Limb (tissue), 2 donors: ENCODE measurements around the gene DRD3.

ENCODE experiments used
- DNase-seq, 2 donors: peaks; one replicate each; pipeline ENCODE4 v3.0.0-alpha.2; 2016; ENCODE audit errors: extremely low spot score in 2 of 2

The DRD3 gene

GRCh38 chr3:114178770-114179368 lies at the start of gene DRD3:
Gene DRD3, minus strand, starts transcription at chr3:114179052. Its CDS starts 7,060 bp downstream, at chr3:114171992.
- DNase-seq: peak; percentile 52 to 57

- no peak for DNase-seq
These were observed 48.2 kb upstream of the DRD3 start for GRCh38 chr3:114227076-114227475.

- no peak for DNase-seq
These were observed 47.5 kb upstream of the DRD3 start for GRCh38 chr3:114226313-114226712.

DNA sequence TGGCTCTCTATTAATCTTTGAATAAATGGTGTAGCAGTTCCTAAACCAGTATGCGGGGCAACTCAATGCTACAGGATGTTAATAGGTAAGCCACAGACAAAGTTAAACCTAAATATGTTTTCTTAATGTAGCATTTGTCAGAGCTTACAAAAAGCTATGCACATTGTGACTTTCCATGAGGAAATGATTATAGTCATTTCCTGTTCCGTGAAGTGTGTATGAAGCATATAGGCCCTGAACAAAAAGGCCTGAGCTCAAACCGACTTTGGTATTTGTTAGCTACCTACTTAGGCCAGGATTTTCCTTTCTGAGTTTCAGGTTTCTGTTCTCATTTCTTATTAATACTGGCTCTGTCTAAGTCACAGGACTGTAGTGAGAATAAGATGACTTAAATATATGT lies 44.3 kb upstream of the DRD3 start:
- peak in 1 of 2 donors; percentile 10 for DNase-seq

GRCh38 chr3:114221881-114222264 lies 43.0 kb upstream of the DRD3 start:
- no peak for DNase-seq

DNA sequence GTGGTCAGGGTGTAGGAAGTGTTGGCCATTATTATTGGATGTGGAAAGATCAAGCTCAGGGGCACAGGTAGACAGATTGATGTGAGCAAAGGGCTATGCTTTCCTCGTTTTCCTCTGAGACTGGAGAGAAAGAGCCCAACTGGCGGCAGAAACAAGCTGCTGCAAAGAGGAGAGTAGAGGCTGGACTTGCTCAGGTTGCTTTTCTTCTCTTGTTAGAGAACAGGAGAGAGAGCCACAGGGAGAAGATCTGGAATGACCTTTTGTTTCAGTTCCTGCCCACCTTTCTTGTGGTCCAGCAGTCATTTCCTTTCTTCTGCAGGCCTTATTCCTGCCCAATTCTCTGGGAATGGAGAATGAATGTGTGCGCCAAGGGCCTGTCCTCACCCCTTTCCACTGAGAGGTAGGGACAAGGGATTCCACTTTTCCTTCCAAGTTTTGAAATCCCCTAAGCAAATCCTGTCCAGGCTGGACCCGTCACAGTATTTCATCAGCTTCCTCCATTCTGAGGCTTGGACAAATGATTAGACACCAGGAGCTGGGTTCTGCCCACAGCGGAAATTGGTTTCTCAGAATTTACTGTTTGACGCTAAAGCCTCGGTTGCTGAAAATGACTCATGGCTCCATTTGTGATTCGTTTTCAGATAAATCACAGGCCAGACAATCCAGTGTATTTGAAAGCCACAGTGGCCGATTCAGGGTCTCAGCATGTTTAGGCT lies 42.5 kb upstream of the DRD3 start:
- no peak for DNase-seq

DNA sequence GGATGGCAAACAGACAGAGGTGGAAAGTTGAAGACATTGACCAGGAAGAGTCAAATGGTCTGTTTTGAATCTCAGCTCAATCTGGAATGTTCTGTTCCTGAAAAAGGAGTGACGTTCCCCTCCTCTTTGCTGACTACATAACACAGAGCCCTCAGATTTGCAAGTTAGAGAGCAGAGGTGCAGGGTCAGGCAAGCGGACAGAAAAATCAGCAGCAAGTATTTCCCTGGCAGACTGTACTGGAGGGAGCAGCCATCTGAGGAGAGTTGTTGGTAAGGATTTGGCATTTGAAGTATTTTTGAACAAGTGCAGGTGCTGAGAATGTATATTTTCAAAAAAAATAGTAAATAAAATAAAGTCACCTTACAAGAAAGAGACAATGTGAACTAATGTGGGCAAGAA lies 40.9 kb upstream of the DRD3 start:
- no peak for DNase-seq

- DNase-seq: no peak
These were observed 39.8 kb upstream of the DRD3 start for GRCh38 chr3:114218578-114219185.

- no peak for DNase-seq
These were observed 39.2 kb upstream of the DRD3 start for GRCh38 chr3:114218006-114218405.

DNA sequence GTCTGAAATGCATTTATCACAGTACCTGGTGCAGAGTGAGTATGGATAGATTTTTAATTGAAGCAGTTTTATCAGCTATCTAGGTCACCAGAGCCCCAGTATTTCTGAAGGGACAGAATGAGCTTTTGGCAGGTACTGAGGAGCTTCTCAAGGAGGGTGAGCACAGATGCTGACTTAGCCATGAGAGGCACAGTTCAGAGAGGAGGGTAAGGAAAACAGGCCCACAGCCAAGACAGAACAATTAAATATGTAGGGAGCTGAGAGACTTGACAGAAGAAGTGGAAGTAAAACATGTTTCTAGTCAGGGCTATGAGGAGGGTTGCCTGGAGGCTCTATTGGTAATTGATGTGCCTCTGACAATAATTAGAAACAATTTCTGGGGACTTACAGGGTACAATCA lies 38.4 kb upstream of the DRD3 start:
- DNase-seq: no peak

DNA sequence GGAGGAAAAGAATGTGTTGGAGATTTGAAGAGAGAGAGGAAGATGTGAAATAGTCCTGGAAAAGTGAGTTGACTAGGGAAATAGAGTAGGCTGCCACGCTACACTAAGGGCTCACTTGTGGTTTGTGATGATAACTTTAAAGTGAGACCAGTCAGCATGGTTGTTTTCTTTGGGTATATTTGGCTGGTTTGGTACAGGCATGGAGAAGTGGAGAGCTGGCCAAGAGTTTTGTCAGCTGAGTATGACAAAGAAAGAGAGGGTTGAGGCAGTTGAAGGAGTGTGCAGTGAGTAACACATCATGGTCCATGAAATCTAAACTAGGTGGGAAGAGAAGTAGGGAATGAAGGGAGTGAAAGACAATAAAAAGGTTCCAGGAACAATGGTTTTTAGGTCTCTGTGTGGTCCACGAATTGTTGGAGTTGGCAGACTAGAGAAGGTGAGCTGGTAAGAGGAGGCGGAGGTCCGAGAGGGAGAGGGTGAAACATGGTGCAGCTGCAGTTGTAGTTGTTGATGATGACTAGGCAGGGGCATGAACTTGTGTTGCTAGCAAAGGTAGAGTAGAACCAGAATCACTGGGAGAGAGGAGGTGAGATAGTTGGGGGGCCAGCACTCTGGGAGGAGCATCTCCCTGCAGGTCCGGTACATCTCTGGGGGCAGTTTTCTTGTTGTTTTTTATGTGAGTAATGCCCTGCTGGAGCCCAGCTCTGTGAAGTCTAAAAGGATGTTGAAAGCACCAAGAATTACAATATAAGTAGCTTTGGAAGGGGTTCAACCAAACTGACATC lies 37.5 kb upstream of the DRD3 start:
- no peak for DNase-seq

- no peak for DNase-seq
These were observed 35.9 kb upstream of the DRD3 start for GRCh38 chr3:114214542-114215341.

- DNase-seq: peak in 1 of 2 donors; percentile 13
These were observed 35.0 kb upstream of the DRD3 start for GRCh38 chr3:114213627-114214541.

DNA sequence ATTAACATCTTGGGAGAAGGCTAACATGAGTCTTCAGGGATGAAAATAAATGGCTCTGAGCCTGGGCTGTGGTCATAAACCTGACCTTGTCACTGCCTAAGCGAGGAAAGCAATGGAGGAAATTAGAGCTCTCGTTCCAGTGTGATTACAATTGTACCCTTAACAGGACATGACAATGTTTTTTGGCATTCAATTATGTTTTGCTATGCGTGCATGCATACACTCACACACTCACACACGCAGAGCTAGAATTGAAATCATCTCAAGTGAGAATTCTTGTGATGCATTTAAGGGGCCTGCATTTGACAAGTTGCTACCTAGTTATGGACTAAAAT lies 34.4 kb upstream of the DRD3 start:
- DNase-seq: no peak

- DNase-seq: no peak
These were observed 33.8 kb upstream of the DRD3 start for GRCh38 chr3:114212646-114213045.

DNA sequence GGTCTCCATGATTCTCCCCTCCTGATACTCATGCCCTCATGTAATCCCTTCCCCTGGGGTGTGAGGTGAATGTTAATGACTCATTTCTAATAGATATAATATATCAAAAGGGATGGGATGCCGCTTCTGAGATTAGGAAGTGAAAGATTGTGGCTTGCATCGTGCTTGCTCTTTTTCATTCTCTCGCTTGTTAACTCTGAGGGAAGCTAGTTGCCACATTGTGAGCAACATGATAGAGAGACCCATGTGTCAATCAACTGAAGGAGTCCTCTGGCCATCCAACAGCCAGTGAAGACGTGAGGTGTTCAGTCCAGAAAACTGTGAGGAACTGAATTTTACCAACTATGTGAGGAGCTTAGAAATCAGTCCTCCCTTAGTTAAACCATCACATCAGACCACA lies 28.9 kb upstream of the DRD3 start:
- DNase-seq: no peak

DNA sequence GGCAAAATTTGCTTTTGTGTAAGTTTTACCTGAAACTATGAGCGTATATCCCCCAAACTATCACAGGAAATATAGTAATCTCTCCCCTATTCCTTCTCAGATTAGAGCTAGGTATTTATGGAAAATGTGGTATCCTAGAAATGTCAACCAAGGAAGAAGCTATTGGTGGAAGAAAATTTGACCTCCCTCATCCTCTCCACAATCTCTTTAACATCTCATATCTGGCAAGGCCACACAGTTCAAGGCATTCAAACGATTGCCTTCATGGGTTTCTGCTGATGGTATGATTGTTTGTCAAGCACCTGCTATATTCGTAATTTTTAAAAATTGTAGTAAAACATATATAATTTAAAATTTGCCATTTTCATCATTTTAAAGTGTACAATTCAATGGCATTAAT lies 27.5 kb upstream of the DRD3 start:
- no peak for DNase-seq

- DNase-seq: no peak
These were observed 26.7 kb upstream of the DRD3 start for GRCh38 chr3:114205541-114205940.

DNA sequence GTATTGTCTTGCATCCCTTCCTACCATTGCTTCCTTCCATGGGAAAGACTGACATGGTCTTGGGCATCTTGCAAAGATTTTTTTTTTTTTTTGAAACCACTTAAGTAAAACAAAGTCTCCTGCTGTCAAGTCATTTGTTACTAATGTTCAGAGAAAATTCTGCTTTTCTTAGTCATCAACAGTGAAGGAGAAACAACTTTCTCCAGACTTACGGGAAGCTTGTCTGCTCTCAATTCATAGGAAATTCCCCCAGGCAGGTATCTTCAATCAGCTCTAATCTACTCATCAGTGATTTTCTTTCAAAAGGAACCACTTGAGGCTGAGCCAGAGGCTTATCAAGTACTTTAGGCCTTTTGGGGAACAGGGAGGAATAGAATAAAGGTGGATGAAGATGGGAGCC lies 15.9 kb upstream of the DRD3 start:
- DNase-seq: no peak

GRCh38 chr3:114192136-114192535 lies 13.3 kb upstream of the DRD3 start:
- no peak for DNase-seq
